ENCODE data around the gene HTR1B. TPM values are rescaled to one million over a fixed set of nuclear protein-coding genes. Genes with fewer than 3 reads are reported as not detected.

HTR1B gene
- total RNA-seq, 4 donors from 2014 or later = 0.20 to 1.8 (median 0.43) TPM

- Histone ChIP-seq H3K9me3 (no peaks in the 10 kb centered on the region), H3K36me3 (no peaks in the 10 kb centered on the region), H3K27me3 (peaks cover 0 to 24% of the 10 kb centered on the region in 2 donors), H3K27ac (no peak overlapping the region), H3K4me1 (peaks cover 0 to 12% (median 3%) of the 10 kb centered on the region in 4 donors), H3K4me3 (no peak overlapping the region)
- 20 to 21% methylated on average over 6 of the region's 6 CpGs for WGBS, 2 donors
- TF ChIP-seq POLR2A (IDR thresholded peaks at IDR 0.05) (no peak), EP300 (IDR thresholded peaks at IDR 0.05) (no peak)
- TF ChIP-seq, protein P1, sequence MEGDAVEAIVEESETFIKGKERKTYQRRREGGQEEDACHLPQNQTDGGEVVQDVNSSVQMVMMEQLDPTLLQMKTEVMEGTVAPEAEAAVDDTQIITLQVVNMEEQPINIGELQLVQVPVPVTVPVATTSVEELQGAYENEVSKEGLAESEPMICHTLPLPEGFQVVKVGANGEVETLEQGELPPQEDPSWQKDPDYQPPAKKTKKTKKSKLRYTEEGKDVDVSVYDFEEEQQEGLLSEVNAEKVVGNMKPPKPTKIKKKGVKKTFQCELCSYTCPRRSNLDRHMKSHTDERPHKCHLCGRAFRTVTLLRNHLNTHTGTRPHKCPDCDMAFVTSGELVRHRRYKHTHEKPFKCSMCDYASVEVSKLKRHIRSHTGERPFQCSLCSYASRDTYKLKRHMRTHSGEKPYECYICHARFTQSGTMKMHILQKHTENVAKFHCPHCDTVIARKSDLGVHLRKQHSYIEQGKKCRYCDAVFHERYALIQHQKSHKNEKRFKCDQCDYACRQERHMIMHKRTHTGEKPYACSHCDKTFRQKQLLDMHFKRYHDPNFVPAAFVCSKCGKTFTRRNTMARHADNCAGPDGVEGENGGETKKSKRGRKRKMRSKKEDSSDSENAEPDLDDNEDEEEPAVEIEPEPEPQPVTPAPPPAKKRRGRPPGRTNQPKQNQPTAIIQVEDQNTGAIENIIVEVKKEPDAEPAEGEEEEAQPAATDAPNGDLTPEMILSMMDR (IDR thresholded peaks at IDR 0.05) = peak; percentile 43 to 61 (median 55)
- DNase-seq (ENCODE audit: low spot score in 2 of 2) = peak; percentile 56 to 86
Observed at GRCh38 chr6:77457720-77458349, 5.5 kb downstream of the HTR1B start.

- peak in 1 of 2 donors; percentile 13 for TF ChIP-seq EP300 (IDR thresholded peaks at IDR 0.05)
- TF ChIP-seq POLR2A (IDR thresholded peaks at IDR 0.05) = no peak
- TF ChIP-seq, protein P1 (IDR thresholded peaks at IDR 0.05) = no peak
- H3K4me3 ChIP-seq = no peak overlapping the region
- no peak for DNase-seq (ENCODE audit: low spot score in 2 of 2)
- H3K9me3 ChIP-seq = no peaks in the 10 kb centered on the region
- H3K4me1 ChIP-seq = peaks cover 0 to 3% (median 0%) of the 10 kb centered on the region in 4 donors
- H3K36me3 ChIP-seq = no peaks in the 10 kb centered on the region
- WGBS, 2 donors = 73 to 76% methylated on average over 5 of the region's 5 CpGs
- H3K27me3 ChIP-seq = peaks cover 0 to 13% of the 10 kb centered on the region in 2 donors
- H3K27ac ChIP-seq = no peak overlapping the region
Observed at GRCh38 chr6:77456531-77457248, 6.6 kb downstream of the HTR1B start.

- no peak for TF ChIP-seq EP300 (IDR thresholded peaks at IDR 0.05)
- TF ChIP-seq, protein P1 (IDR thresholded peaks at IDR 0.05) = no peak
- no peak for TF ChIP-seq POLR2A (IDR thresholded peaks at IDR 0.05)
- H3K4me1 ChIP-seq = peaks cover 0 to 3% (median 0%) of the 10 kb centered on the region in 4 donors
- H3K9me3 ChIP-seq = no peaks in the 10 kb centered on the region
- no peaks in the 10 kb centered on the region for H3K36me3 ChIP-seq
- no peak for DNase-seq (ENCODE audit: low spot score in 2 of 2)
- peaks cover 0 to 11% of the 10 kb centered on the region in 2 donors for H3K27me3 ChIP-seq
- H3K27ac ChIP-seq = no peak overlapping the region
- H3K4me3 ChIP-seq = no peak overlapping the region
Observed at GRCh38 chr6:77455271-77455670, 8.0 kb downstream of the HTR1B start.

- peaks cover 0 to 3% (median 0%) of the 10 kb centered on the region in 4 donors for H3K4me1 ChIP-seq
- peaks cover 0 to 5% of the 10 kb centered on the region in 2 donors for H3K27me3 ChIP-seq
- DNase-seq (ENCODE audit: low spot score in 2 of 2) = no peak
- H3K27ac ChIP-seq = no peak overlapping the region
- H3K4me3 ChIP-seq = no peak overlapping the region
- H3K36me3 ChIP-seq = no peaks in the 10 kb centered on the region
- 56 to 57% methylated on average over 2 of the region's 2 CpGs for WGBS, 2 donors
- TF ChIP-seq EP300 (IDR thresholded peaks at IDR 0.05) (no peak), POLR2A (IDR thresholded peaks at IDR 0.05) (no peak)
- TF ChIP-seq, protein P1 (IDR thresholded peaks at IDR 0.05) = no peak
- no peaks in the 10 kb centered on the region for H3K9me3 ChIP-seq
Observed at GRCh38 chr6:77454386-77454785, 8.9 kb downstream of the HTR1B start.

DNA sequence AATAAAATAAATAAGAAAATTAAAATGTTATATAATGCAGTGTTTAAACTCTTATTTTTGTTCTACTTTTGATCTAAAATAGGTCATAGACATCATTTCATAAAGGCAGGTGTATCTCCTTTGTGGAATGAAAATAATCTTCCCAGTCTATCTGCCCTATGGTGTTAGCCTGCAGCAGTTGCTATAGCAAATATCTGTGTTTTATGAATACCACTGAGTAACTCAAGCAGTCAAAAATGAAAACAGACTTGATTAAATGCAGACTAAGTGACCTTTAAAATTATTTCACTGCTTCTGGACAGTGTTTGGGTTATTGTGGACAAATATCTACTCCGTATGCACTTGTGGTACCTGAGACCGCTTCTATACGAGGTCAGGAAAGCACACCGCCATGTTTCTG is 11.8 kb downstream of the HTR1B start:
- H3K27ac ChIP-seq = no peak overlapping the region
- WGBS, 2 donors = 89 to 90% methylated on average over 4 of the region's 4 CpGs
- no peak for DNase-seq (ENCODE audit: low spot score in 2 of 2)
- H3K36me3 ChIP-seq = no peaks in the 10 kb centered on the region
- TF ChIP-seq POLR2A (IDR thresholded peaks at IDR 0.05) = no peak
- no peak for TF ChIP-seq EP300 (IDR thresholded peaks at IDR 0.05)
- TF ChIP-seq, protein P1 (IDR thresholded peaks at IDR 0.05) = no peak
- no peaks in the 10 kb centered on the region for H3K9me3 ChIP-seq
- no peaks in the 10 kb centered on the region for H3K4me1 ChIP-seq
- no peak overlapping the region for H3K4me3 ChIP-seq
- no peaks in the 10 kb centered on the region for H3K27me3 ChIP-seq
